A673 (cell line): ENCODE results near the gene RASA2. TPM values are rescaled to one million over a fixed set of nuclear protein-coding genes. Genes with fewer than 3 reads are reported as not detected.
"Not testable (repeated sequence)": the region's sequence is repeated elsewhere in the genome, so short reads cannot be mapped to it uniquely, and the experiment has no call there.

Experiments
- BruUV-seq: library from RNA; stranded (reverse); fragments of 400-500 nt; replicated peaks from 2 replicates; lab custom pipeline; 2021; lab: Mats Ljungman, UMichigan
- CTCF ChIA-PET: fragments of 300-600 bp; sonication (Branson Sonifier 250); formaldehyde crosslinking; loops from one replicate; lab custom pipeline; 2022; ENCODE audit warnings: antibody characterized with exemption; lab: Charles Lee
- POLR2A ChIA-PET: fragments of 300-600 bp; sonication (Branson Sonifier 250); formaldehyde crosslinking; loops from one replicate; lab custom pipeline; 2022; ENCODE audit warnings: antibody characterized with exemption; ENCODE audit not compliant: low non-redundant PET; lab: Charles Lee
- DNase-seq: peaks from one replicate; pipeline ENCODE4 v3.0.0-alpha.2; 2015; ENCODE audit warnings: low spot score
- H3K27ac ChIP-seq: fragments of 200-600 bp; sonication (generic); 2 replicates; pipeline ENCODE4 v1.5.1; 2016; ENCODE audit warnings: mixed run types, low read depth, mild to moderate bottlenecking, mixed read lengths, antibody characterized with exemption, low read length; ENCODE audit not compliant: poor library complexity, severe bottlenecking
- H3K27me3 ChIP-seq: fragments of 200-600 bp; sonication (generic); replicated peaks from 2 replicates; pipeline ENCODE4 v1.6.1; 2017; ENCODE audit warnings: mixed run types, low read depth, mild to moderate bottlenecking, mixed read lengths, antibody characterized with exemption, low read length; ENCODE audit not compliant: insufficient read depth, poor library complexity
- H3K36me3 ChIP-seq: fragments of 200-600 bp; sonication (generic); 2 replicates; pipeline ENCODE4 v1.6.1; 2016; ENCODE audit warnings: mixed run types, mild to moderate bottlenecking, mixed read lengths, antibody characterized with exemption, low read length; ENCODE audit not compliant: insufficient read depth, poor library complexity, severe bottlenecking
- H3K4me1 ChIP-seq: fragments of 200-600 bp; sonication (generic); 2 replicates; pipeline ENCODE4 v1.6.1; 2017; ENCODE audit warnings: mixed run types, mild to moderate bottlenecking, mixed read lengths, antibody characterized with exemption, low read length; ENCODE audit not compliant: insufficient read depth, poor library complexity, severe bottlenecking
- H3K4me3 ChIP-seq: fragments of 200-600 bp; sonication (generic); 2 replicates; pipeline ENCODE4 v1.5.1; 2016; ENCODE audit warnings: low read depth, mixed run types, mild to moderate bottlenecking, mixed read lengths, low read length; ENCODE audit not compliant: poor library complexity, severe bottlenecking
- H3K9me3 ChIP-seq: fragments of 200-600 bp; sonication (generic); 2 replicates; pipeline ENCODE4 v1.6.1; 2016; ENCODE audit warnings: mixed run types, low read depth, mild to moderate bottlenecking, mixed read lengths, antibody characterized with exemption, low read length; ENCODE audit not compliant: poor library complexity, severe bottlenecking
- EZH2 ChIP-seq: fragments of 200-600 bp; sonication (generic); IDR thresholded peaks from 2 replicates; pipeline ENCODE4 v1.6.1; 2017; ENCODE audit warnings: borderline replicate concordance, low read depth, mild to moderate bottlenecking, mixed read lengths, antibody characterized with exemption, low read length; ENCODE audit not compliant: poor library complexity, severe bottlenecking
- intact Hi-C: fragments of 100-400 bp; cut with micrococcal nuclease; formaldehyde crosslinking; loops from one replicate; pipeline ENCODE4 v1.10.0; 2022; ENCODE audit not compliant: unreplicated experiment
- total RNA-seq: library from RNA; stranded (reverse); gene quantifications from 2 replicates; pipeline ENCODE4 v1.2.3, GENCODE V29; 2021
- TF ChIP-seq, protein P1 (sequence below): fragments of 300-800, 200-600 bp; sonication (generic); conservative IDR thresholded peaks from 2 replicates; pipeline ENCODE4 v1.5.1; 2017; ENCODE audit warnings: low read depth, mild to moderate bottlenecking, antibody characterized with exemption, low read length, moderate library complexity, mixed read lengths

The RASA2 gene
- total RNA-seq, 1 experiment from 2014 or later = 17.1 TPM

DNA sequence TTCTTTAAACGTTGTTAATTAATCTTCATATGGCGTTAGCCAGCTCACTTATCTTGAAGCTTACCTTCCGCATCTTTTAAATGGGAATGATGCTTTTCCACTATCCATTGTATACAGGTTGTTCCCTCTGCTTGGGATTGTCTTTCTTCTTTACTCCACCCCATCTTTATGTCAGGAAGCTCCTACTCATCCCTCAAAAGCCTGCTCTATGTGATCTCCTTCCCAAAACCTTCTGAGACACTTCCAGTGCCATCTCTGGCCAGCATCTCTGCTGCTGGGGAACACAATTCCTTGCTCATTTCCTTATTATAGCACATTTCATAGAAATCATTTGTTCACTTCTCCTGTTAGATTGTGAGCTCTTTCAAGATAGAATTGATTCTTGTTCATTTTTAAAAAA lies 4.3 kb downstream of the RASA2 start:
- Histone ChIP-seq H3K27me3 (no peaks in the 10 kb centered on the region), H3K4me3 (no peak overlapping the region), H3K27ac (no peak overlapping the region), H3K36me3 (no peaks in the 10 kb centered on the region), H3K9me3 (no peaks in the 10 kb centered on the region), H3K4me1 (peaks cover 44% of the 10 kb centered on the region)
- BruUV-seq = no TSS peak
- intact Hi-C loops = no loop called here
- POLR2A ChIA-PET = interaction anchor here (0.7 kb wide), 1 partner anchor 346 kb away, joined by 3 read pairs; no protein-coding TSS in a partner anchor
- CTCF ChIA-PET = no interaction called here
- TF ChIP-seq EZH2 = no peak
- TF ChIP-seq, protein P1, sequence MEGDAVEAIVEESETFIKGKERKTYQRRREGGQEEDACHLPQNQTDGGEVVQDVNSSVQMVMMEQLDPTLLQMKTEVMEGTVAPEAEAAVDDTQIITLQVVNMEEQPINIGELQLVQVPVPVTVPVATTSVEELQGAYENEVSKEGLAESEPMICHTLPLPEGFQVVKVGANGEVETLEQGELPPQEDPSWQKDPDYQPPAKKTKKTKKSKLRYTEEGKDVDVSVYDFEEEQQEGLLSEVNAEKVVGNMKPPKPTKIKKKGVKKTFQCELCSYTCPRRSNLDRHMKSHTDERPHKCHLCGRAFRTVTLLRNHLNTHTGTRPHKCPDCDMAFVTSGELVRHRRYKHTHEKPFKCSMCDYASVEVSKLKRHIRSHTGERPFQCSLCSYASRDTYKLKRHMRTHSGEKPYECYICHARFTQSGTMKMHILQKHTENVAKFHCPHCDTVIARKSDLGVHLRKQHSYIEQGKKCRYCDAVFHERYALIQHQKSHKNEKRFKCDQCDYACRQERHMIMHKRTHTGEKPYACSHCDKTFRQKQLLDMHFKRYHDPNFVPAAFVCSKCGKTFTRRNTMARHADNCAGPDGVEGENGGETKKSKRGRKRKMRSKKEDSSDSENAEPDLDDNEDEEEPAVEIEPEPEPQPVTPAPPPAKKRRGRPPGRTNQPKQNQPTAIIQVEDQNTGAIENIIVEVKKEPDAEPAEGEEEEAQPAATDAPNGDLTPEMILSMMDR = no peak
- no peak for DNase-seq

DNA sequence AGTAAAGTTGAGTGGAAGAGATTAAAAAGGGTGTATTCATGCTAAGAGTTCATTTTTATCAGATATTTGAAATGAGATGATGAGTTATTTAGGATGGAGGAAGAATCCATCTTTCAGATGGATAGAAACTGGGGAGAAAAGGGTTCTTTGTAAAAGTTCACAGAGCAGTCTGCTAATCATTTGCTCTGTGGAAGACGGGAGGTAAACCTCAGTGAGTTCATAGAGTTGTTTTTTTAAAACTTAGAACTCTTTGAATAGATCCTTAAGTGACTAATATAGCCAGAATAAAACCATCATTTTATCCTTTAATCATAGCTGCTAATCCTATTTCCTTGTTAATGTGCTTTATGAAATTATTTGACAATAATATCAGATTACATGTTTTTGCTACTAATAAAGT lies 5.1 kb downstream of the RASA2 start:
- H3K36me3 ChIP-seq = no peaks in the 10 kb centered on the region
- H3K4me3 ChIP-seq = no peak overlapping the region
- H3K27ac ChIP-seq = no peak overlapping the region
- DNase-seq = no peak
- peaks cover 41% of the 10 kb centered on the region for H3K4me1 ChIP-seq
- no TSS peak for BruUV-seq
- no peaks in the 10 kb centered on the region for H3K9me3 ChIP-seq
- POLR2A ChIA-PET = interaction anchor here (0.7 kb wide), 1 partner anchor 347 kb away, joined by 3 read pairs; no protein-coding TSS in a partner anchor
- H3K27me3 ChIP-seq = no peaks in the 10 kb centered on the region
- intact Hi-C loops = no loop called here
- CTCF ChIA-PET = no interaction called here
- no peak for TF ChIP-seq EZH2
- TF ChIP-seq, protein P1 = no peak

DNA sequence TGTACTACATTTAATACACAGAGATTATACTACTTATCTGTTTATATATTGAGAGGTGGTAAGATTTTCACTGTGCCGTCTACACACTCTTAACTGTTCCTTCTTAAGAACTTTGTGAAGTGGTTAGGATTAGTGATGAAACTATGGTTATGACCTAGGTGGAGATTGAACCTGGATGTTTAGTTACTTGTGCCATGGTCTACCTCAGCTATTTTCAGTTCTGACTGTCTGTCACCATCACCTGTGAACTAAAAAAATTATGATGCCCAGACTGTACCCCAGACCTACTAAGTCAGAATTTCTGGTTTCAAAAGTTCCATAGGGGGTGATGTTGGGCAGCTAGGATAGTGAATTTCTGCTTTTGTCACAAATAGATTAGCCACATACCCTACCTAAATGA lies 6.4 kb downstream of the RASA2 start:
- Histone ChIP-seq H3K4me3 (no peak overlapping the region), H3K27ac (no peak overlapping the region), H3K36me3 (no peaks in the 10 kb centered on the region), H3K27me3 (no peaks in the 10 kb centered on the region), H3K4me1 (peaks cover 45% of the 10 kb centered on the region), H3K9me3 (no peaks in the 10 kb centered on the region)
- BruUV-seq = no TSS peak
- intact Hi-C loops = no loop called here
- ChIA-PET CTCF (no interaction called here), POLR2A (no interaction called here)
- DNase-seq = no peak
- no peak for TF ChIP-seq EZH2
- TF ChIP-seq, protein P1 = no peak

DNA sequence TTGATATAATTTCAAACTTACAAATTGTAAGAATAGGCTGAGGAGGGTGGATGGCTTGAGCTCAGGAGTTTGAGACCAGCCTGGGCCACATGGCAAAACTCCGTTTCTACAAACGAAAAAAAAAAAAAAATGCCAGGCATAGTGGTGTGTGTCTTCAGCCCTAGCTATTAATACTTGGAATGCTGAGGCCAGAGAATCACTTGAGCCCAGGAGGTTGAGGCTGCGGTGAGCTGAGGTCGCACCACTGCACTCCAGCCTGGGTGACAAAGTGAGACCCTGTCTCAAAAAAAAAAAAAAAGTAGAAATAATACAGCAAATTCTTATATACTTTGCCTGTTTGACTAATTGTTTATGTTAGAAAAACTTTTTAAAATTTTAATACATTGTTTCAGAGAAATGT lies 10.8 kb downstream of the RASA2 start:
- POLR2A ChIA-PET = interaction anchor here (0.7 kb wide), 1 partner anchor 60 kb away, joined by 4 read pairs; no protein-coding TSS in a partner anchor
- H3K4me3 ChIP-seq, intact Hi-C loops, H3K9me3 ChIP-seq, H3K27ac ChIP-seq, H3K27me3 ChIP-seq, DNase-seq, BruUV-seq, H3K36me3 ChIP-seq: not testable (repeated sequence)
- H3K4me1 ChIP-seq = peaks cover 12% of the 10 kb centered on the region
- CTCF ChIA-PET = interaction anchor here (0.6 to 0.8 kb wide), 2 partner anchors 18 to 55 kb away, joined by 4 to 5 read pairs; no protein-coding TSS in a partner anchor
